ENCODE measurements around the gene SH3GL3.
A peak's percentile ranks its signal among the peaks of the same experiment; 100 is the strongest.

SH3GL3 gene

GRCh38 chr15:83626171-83626802, 179.1 kb downstream of the SH3GL3 start:
- peak; percentile 94 for DNase-seq

GRCh38 chr15:83631534-83631933, 184.4 kb downstream of the SH3GL3 start:
- no peak for DNase-seq

GRCh38 chr15:83643201-83643600, 196.1 kb downstream of the SH3GL3 start:
- DNase-seq = no peak

GRCh38 chr15:83644439-83644838, 197.3 kb downstream of the SH3GL3 start:
- no peak for DNase-seq

- no peak for DNase-seq
These were observed 203.7 kb downstream of the SH3GL3 start for GRCh38 chr15:83650831-83651230.

- DNase-seq = no peak
These were observed 204.4 kb downstream of the SH3GL3 start for GRCh38 chr15:83651541-83651940.

- DNase-seq = no peak
These were observed 205.6 kb downstream of the SH3GL3 start for GRCh38 chr15:83652626-83653204.

GRCh38 chr15:83653288-83653638, 206.1 kb downstream of the SH3GL3 start:
- DNase-seq = no peak

- peak; percentile 60 for DNase-seq
These were observed 206.7 kb downstream of the SH3GL3 start, which contains the start of gene ADAMTSL3 for GRCh38 chr15:83653639-83654378. Gene ADAMTSL3 (plus strand): TSS chr15:83654123. CDS start chr15:83655762, 1,639 bp downstream.

GRCh38 chr15:83654379-83655236, 207.5 kb downstream of the SH3GL3 start:
- DNase-seq = no peak

- no peak for DNase-seq
These were observed 208.1 kb downstream of the SH3GL3 start for GRCh38 chr15:83655237-83655616.

- DNase-seq = no peak
These were observed 209.1 kb downstream of the SH3GL3 start for GRCh38 chr15:83656192-83656591.

GRCh38 chr15:83656943-83657528, 209.9 kb downstream of the SH3GL3 start:
- no peak for DNase-seq

GRCh38 chr15:83657549-83657948, 210.4 kb downstream of the SH3GL3 start:
- no peak for DNase-seq

GRCh38 chr15:83658430-83659416, 211.6 kb downstream of the SH3GL3 start:
- DNase-seq = no peak

GRCh38 chr15:83659417-83659812, 212.3 kb downstream of the SH3GL3 start:
- DNase-seq = no peak

- DNase-seq = no peak
These were observed 218.3 kb downstream of the SH3GL3 start for GRCh38 chr15:83665480-83665879.
